Activated effector memory CD4-positive, alpha-beta T cell treated with anti-CD3 and anti-CD28 coated beads, Interleukin-2, amount 50 U/mL, for 16 hours (primary cell): ENCODE results near the gene CAMK2G.
A peak's percentile ranks its signal among the peaks of the same experiment; 100 is the strongest.

Experiments used
- DNase-seq: peaks from one replicate; pipeline ENCODE4 v3.0.0-alpha.2; 2020

The CAMK2G gene

GRCh38 chr10:73788864-73789658 lies 85.3 kb downstream of the CAMK2G start:
- no peak for DNase-seq

- peak; percentile 46 for DNase-seq
These were observed 87.1 kb downstream of the CAMK2G start for GRCh38 chr10:73787031-73787800.

GRCh38 chr10:73786512-73786885 lies 87.9 kb downstream of the CAMK2G start:
- no peak for DNase-seq

- DNase-seq: peak; percentile 81
These were observed 88.4 kb downstream of the CAMK2G start for GRCh38 chr10:73785721-73786511.

- peak; percentile 94 for DNase-seq
These were observed 89.1 kb downstream of the CAMK2G start, which contains the start of gene ZSWIM8 for GRCh38 chr10:73785211-73785720. TSS of gene ZSWIM8 (plus strand) at chr10:73785606. CDS start at chr10:73785879, 273 bp downstream.

GRCh38 chr10:73782749-73783085 lies 91.6 kb downstream of the CAMK2G start:
- DNase-seq: no peak

- DNase-seq: peak; percentile 98
These were observed 92.2 kb downstream of the CAMK2G start, which contains the start of gene CHCHD1 for GRCh38 chr10:73781879-73782748. TSS of gene CHCHD1 (plus strand) at chr10:73782048. CDS start at chr10:73782076, 28 bp downstream.

- no peak for DNase-seq
These were observed 92.8 kb downstream of the CAMK2G start for GRCh38 chr10:73781548-73781878.

- no peak for DNase-seq
These were observed 93.4 kb downstream of the CAMK2G start for GRCh38 chr10:73780966-73781365.

- DNase-seq: no peak
These were observed 94.1 kb downstream of the CAMK2G start for GRCh38 chr10:73780301-73780700.

GRCh38 chr10:73779539-73780197 lies 94.7 kb downstream of the CAMK2G start:
- no peak for DNase-seq

GRCh38 chr10:73779018-73779417 lies 95.3 kb downstream of the CAMK2G start:
- no peak for DNase-seq

- DNase-seq: no peak
These were observed 99.7 kb downstream of the CAMK2G start for GRCh38 chr10:73774637-73775036.

GRCh38 chr10:73773152-73773879 lies 101.0 kb downstream of the CAMK2G start:
- DNase-seq: peak; percentile 72

- peak; percentile 92 for DNase-seq
These were observed 101.8 kb downstream of the CAMK2G start for GRCh38 chr10:73772281-73773151.

- DNase-seq: peak; percentile 93
These were observed 102.6 kb downstream of the CAMK2G start for GRCh38 chr10:73771722-73772280.

- no peak for DNase-seq
These were observed 105.0 kb downstream of the CAMK2G start for GRCh38 chr10:73769396-73769795.

- DNase-seq: peak; percentile 87
These were observed 105.5 kb downstream of the CAMK2G start for GRCh38 chr10:73768881-73769280.

- DNase-seq: no peak
These were observed 109.3 kb downstream of the CAMK2G start for GRCh38 chr10:73765066-73765465.
